Measurements from ENCODE around the gene CUEDC1. TPM values are rescaled to one million over a fixed set of nuclear protein-coding genes. Genes with fewer than 3 reads are reported as not detected.

CUEDC1 gene
- total RNA-seq, 3 donors from 2014 or later = 23.5 to 46.8 (median 23.6) TPM

GRCh38 chr17:57957120-57957850 is 2.1 kb upstream of the CUEDC1 start:
- intact Hi-C loops (cut with DNase I, micrococcal nuclease) = no loop called here

GRCh38 chr17:57956291-57957119 is 1.3 kb upstream of the CUEDC1 start:
- intact Hi-C loops (cut with DNase I, micrococcal nuclease) = no loop called here
- Histone ChIP-seq H3K4me1 (ENCODE audit: low read depth) (peaks cover 15% of the 10 kb centered on the region), H3K4me3 (no peak overlapping the region), H3K36me3 (ENCODE audit: low read depth) (no peaks in the 10 kb centered on the region), H3K9me3 (no peaks in the 10 kb centered on the region)
- ATAC-seq (no peak), DNase-seq (no peak)
- no peak for TF ChIP-seq CTCF (IDR thresholded peaks at IDR 0.05)

More at GRCh38 chr17:57957120-57957850, 2.1 kb upstream of the CUEDC1 start:
- TF ChIP-seq CTCF (IDR thresholded peaks at IDR 0.05) = no peak
- no peak for ATAC-seq
- no peak for DNase-seq
- no peaks in the 10 kb centered on the region for H3K9me3 ChIP-seq
- H3K4me1 ChIP-seq (ENCODE audit: low read depth) = peaks cover 15% of the 10 kb centered on the region
- no peaks in the 10 kb centered on the region for H3K36me3 ChIP-seq (ENCODE audit: low read depth)
- H3K4me3 ChIP-seq = no peak overlapping the region

- Histone ChIP-seq H3K9me3 (no peaks in the 10 kb centered on the region), H3K4me3 (peak overlapping the region; percentile 42), H3K36me3 (ENCODE audit: low read depth) (no peaks in the 10 kb centered on the region), H3K4me1 (ENCODE audit: low read depth) (peaks cover 19% of the 10 kb centered on the region)
- TF ChIP-seq CTCF (IDR thresholded peaks at IDR 0.05) = no peak
- ATAC-seq = peak; percentile 48
- peak; percentile 64 to 77 (median 73) for DNase-seq
- intact Hi-C loops (cut with DNase I, micrococcal nuclease) = no loop called here
These were observed 622 bp downstream of the CUEDC1 start for GRCh38 chr17:57954397-57955182.

GRCh38 chr17:57953705-57954396 is 1.4 kb downstream of the CUEDC1 start:
- no peaks in the 10 kb centered on the region for H3K36me3 ChIP-seq (ENCODE audit: low read depth)
- peaks cover 26% of the 10 kb centered on the region for H3K4me1 ChIP-seq (ENCODE audit: low read depth)
- intact Hi-C loops (cut with DNase I, micrococcal nuclease) = no loop called here
- TF ChIP-seq CTCF (IDR thresholded peaks at IDR 0.05) = no peak
- ATAC-seq (no peak), DNase-seq (no peak)
- H3K4me3 ChIP-seq = no peak overlapping the region
- H3K9me3 ChIP-seq = no peaks in the 10 kb centered on the region

- no peak for TF ChIP-seq CTCF (IDR thresholded peaks at IDR 0.05)
- intact Hi-C loops (cut with DNase I, micrococcal nuclease) = no loop called here
- Histone ChIP-seq H3K4me1 (ENCODE audit: low read depth) (peaks cover 28% of the 10 kb centered on the region), H3K36me3 (ENCODE audit: low read depth) (no peaks in the 10 kb centered on the region), H3K9me3 (no peaks in the 10 kb centered on the region), H3K4me3 (no peak overlapping the region)
- DNase-seq = no peak
- ATAC-seq = no peak
These were observed 2.0 kb downstream of the CUEDC1 start for GRCh38 chr17:57953219-57953618.

Data from mucosa of descending colon (tissue), 3 donors.